Posterior cingulate gyrus (tissue), 11 donors: ENCODE data around the gene FPGT.
"Not testable (repeated sequence)": the region's sequence is repeated elsewhere in the genome, so short reads cannot be mapped to it uniquely, and the experiment has no call there.

Source experiments
- DNase-seq, 10 donors: peaks; one replicate each; pipeline versions ENCODE4 v3.0.0 to v3.0.0-alpha.2; 2020 to 2021; ENCODE audit warnings: mixed read lengths in 3 of 10
- intact Hi-C: fragments of 100-400 bp; cut with DNase I; formaldehyde crosslinking; loops from one replicate; pipeline ENCODE4 v1.15.1; 2023

The FPGT gene

DNA sequence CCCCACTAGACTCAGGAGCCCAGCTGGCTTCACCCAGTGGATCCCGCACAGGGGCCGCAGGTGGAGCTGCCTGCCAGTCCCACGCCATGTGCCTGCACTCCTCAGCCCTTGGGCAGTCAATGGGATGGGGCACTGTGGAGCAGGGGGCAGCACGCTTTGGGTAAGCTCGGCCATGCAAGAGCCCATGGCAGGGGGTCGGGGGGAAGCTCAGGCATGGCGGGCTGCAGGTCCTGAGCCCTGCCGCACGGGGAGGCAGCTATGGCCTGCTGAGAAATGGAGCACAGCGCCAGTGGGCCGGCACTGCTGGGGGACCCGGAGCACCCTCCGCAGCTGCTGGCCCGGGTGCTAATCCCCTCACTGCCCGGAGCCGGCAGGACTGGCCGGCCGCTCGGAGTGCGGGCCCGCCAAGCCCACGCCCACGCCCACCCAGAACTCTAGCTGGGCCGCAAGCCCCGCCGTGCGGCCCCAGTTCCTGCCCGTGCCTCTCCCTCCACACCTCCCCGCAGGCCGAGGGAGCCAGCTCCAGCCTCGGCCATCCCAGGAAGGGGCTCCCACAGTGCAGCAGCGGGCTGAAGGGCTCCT, 55.3 kb downstream of the FPGT start:
- intact Hi-C loops = not testable (repeated sequence)
- peak in 3 of 10 donors; percentile 52 to 70 (median 63) for DNase-seq
